Measurements from ENCODE around the gene CUEDC1.
"Not testable (repeated sequence)": the region's sequence is repeated elsewhere in the genome, so short reads cannot be mapped to it uniquely, and the experiment has no call there.

Gene CUEDC1

GRCh38 chr17:57852092-57852954 lies 102.9 kb downstream of the CUEDC1 start:
- no peak overlapping the region for H3K9ac ChIP-seq (ENCODE audit: low read depth, low read length)
- H3K4me3 ChIP-seq (ENCODE audit: low read depth, low read length): no peak overlapping the region
- no peaks in the 10 kb centered on the region for H3K9me3 ChIP-seq (ENCODE audit: control insufficient read depth, insufficient read depth, low read length)
- H3K36me3 ChIP-seq (ENCODE audit: control insufficient read depth, insufficient read depth, low read length): peaks cover 14% of the 10 kb centered on the region; the same call in 1 of the 2 replicates
- H3K27ac ChIP-seq (ENCODE audit: low read depth, low read length): peak overlapping the region; percentile 47
- peaks cover 20% of the 10 kb centered on the region for H3K4me1 ChIP-seq (ENCODE audit: control insufficient read depth, insufficient read depth, low read length)
- H3K27me3 ChIP-seq (ENCODE audit: control insufficient read depth, insufficient read depth, low read length): no peaks in the 10 kb centered on the region

- Histone ChIP-seq H3K27ac (ENCODE audit: low read depth, low read length) (peak within 1 kb of the TSS; percentile 81), H3K9ac (ENCODE audit: low read depth, low read length) (peak within 1 kb of the TSS; percentile 66), H3K4me3 (ENCODE audit: low read depth, low read length) (peak within 1 kb of the TSS; percentile 95)
Observed at GRCh38 chr17:57849874-57850754, 105.1 kb downstream of the CUEDC1 start, which contains the start of gene MRPS23. MRPS23 (minus strand) TSS chr17:57850044; CDS start chr17:57850010, 34 bp downstream.

GRCh38 chr17:57849163-57849873 lies 105.9 kb downstream of the CUEDC1 start:
- H3K27ac ChIP-seq (ENCODE audit: low read depth, low read length): peak overlapping the region; percentile 73
- H3K4me1 ChIP-seq (ENCODE audit: control insufficient read depth, insufficient read depth, low read length): peaks cover 20% of the 10 kb centered on the region
- H3K27me3 ChIP-seq (ENCODE audit: control insufficient read depth, insufficient read depth, low read length): no peaks in the 10 kb centered on the region
- peak overlapping the region; percentile 95 for H3K4me3 ChIP-seq (ENCODE audit: low read depth, low read length)
- H3K36me3 ChIP-seq (ENCODE audit: control insufficient read depth, insufficient read depth, low read length): peaks cover 25% of the 10 kb centered on the region
- H3K9ac ChIP-seq (ENCODE audit: low read depth, low read length): peak overlapping the region; percentile 66
- H3K9me3 ChIP-seq (ENCODE audit: control insufficient read depth, insufficient read depth, low read length): no peaks in the 10 kb centered on the region

More at GRCh38 chr17:57849874-57850754, 105.1 kb downstream of the CUEDC1 start, which contains the start of gene MRPS23:
- Histone ChIP-seq H3K4me1 (ENCODE audit: control insufficient read depth, insufficient read depth, low read length) (peaks cover 20% of the 10 kb centered on the region), H3K9me3 (ENCODE audit: control insufficient read depth, insufficient read depth, low read length) (no peaks in the 10 kb centered on the region), H3K36me3 (ENCODE audit: control insufficient read depth, insufficient read depth, low read length) (peaks cover 21% of the 10 kb centered on the region), H3K27me3 (ENCODE audit: control insufficient read depth, insufficient read depth, low read length) (no peaks in the 10 kb centered on the region)

GRCh38 chr17:57846056-57846945 lies 108.9 kb downstream of the CUEDC1 start:
- H3K4me1 ChIP-seq (ENCODE audit: control insufficient read depth, insufficient read depth, low read length): peaks cover 12% of the 10 kb centered on the region
- H3K27me3 ChIP-seq (ENCODE audit: control insufficient read depth, insufficient read depth, low read length); H3K4me3 ChIP-seq (ENCODE audit: low read depth, low read length); H3K27ac ChIP-seq (ENCODE audit: low read depth, low read length); H3K9me3 ChIP-seq (ENCODE audit: control insufficient read depth, insufficient read depth, low read length); H3K9ac ChIP-seq (ENCODE audit: low read depth, low read length): not testable (repeated sequence)
- H3K36me3 ChIP-seq (ENCODE audit: control insufficient read depth, insufficient read depth, low read length): peaks cover 33% of the 10 kb centered on the region

GRCh38 chr17:57842280-57842679 lies 112.9 kb downstream of the CUEDC1 start:
- Histone ChIP-seq H3K9ac (ENCODE audit: low read depth, low read length) (no peak overlapping the region), H3K36me3 (ENCODE audit: control insufficient read depth, insufficient read depth, low read length) (peaks cover 48% of the 10 kb centered on the region), H3K27me3 (ENCODE audit: control insufficient read depth, insufficient read depth, low read length) (no peaks in the 10 kb centered on the region), H3K4me3 (ENCODE audit: low read depth, low read length) (no peak overlapping the region), H3K27ac (ENCODE audit: low read depth, low read length) (no peak overlapping the region), H3K4me1 (ENCODE audit: control insufficient read depth, insufficient read depth, low read length) (no peaks in the 10 kb centered on the region), H3K9me3 (ENCODE audit: control insufficient read depth, insufficient read depth, low read length) (no peaks in the 10 kb centered on the region)

GRCh38 chr17:57839571-57839923 lies 115.7 kb downstream of the CUEDC1 start:
- H3K36me3 ChIP-seq (ENCODE audit: control insufficient read depth, insufficient read depth, low read length): peaks cover 38% of the 10 kb centered on the region
- no peak overlapping the region for H3K4me3 ChIP-seq (ENCODE audit: low read depth, low read length)
- no peak overlapping the region for H3K27ac ChIP-seq (ENCODE audit: low read depth, low read length)
- H3K27me3 ChIP-seq (ENCODE audit: control insufficient read depth, insufficient read depth, low read length): no peaks in the 10 kb centered on the region
- H3K9ac ChIP-seq (ENCODE audit: low read depth, low read length): no peak overlapping the region
- H3K9me3 ChIP-seq (ENCODE audit: control insufficient read depth, insufficient read depth, low read length): no peaks in the 10 kb centered on the region
- no peaks in the 10 kb centered on the region for H3K4me1 ChIP-seq (ENCODE audit: control insufficient read depth, insufficient read depth, low read length)

- Histone ChIP-seq H3K9ac (ENCODE audit: low read depth, low read length) (no peak overlapping the region), H3K9me3 (ENCODE audit: control insufficient read depth, insufficient read depth, low read length) (no peaks in the 10 kb centered on the region), H3K36me3 (ENCODE audit: control insufficient read depth, insufficient read depth, low read length) (peaks cover 38% of the 10 kb centered on the region), H3K4me1 (ENCODE audit: control insufficient read depth, insufficient read depth, low read length) (no peaks in the 10 kb centered on the region), H3K27ac (ENCODE audit: low read depth, low read length) (no peak overlapping the region), H3K27me3 (ENCODE audit: control insufficient read depth, insufficient read depth, low read length) (no peaks in the 10 kb centered on the region), H3K4me3 (ENCODE audit: low read depth, low read length) (no peak overlapping the region)
Observed at GRCh38 chr17:57838857-57839570, 116.2 kb downstream of the CUEDC1 start.

GRCh38 chr17:57838453-57838852 lies 116.8 kb downstream of the CUEDC1 start:
- Histone ChIP-seq H3K9ac (ENCODE audit: low read depth, low read length) (no peak overlapping the region), H3K4me1 (ENCODE audit: control insufficient read depth, insufficient read depth, low read length) (peaks cover 5% of the 10 kb centered on the region; the same call in 1 of the 2 replicates), H3K27ac (ENCODE audit: low read depth, low read length) (no peak overlapping the region), H3K27me3 (ENCODE audit: control insufficient read depth, insufficient read depth, low read length) (no peaks in the 10 kb centered on the region), H3K4me3 (ENCODE audit: low read depth, low read length) (no peak overlapping the region), H3K36me3 (ENCODE audit: control insufficient read depth, insufficient read depth, low read length) (peaks cover 38% of the 10 kb centered on the region), H3K9me3 (ENCODE audit: control insufficient read depth, insufficient read depth, low read length) (no peaks in the 10 kb centered on the region)

DNA sequence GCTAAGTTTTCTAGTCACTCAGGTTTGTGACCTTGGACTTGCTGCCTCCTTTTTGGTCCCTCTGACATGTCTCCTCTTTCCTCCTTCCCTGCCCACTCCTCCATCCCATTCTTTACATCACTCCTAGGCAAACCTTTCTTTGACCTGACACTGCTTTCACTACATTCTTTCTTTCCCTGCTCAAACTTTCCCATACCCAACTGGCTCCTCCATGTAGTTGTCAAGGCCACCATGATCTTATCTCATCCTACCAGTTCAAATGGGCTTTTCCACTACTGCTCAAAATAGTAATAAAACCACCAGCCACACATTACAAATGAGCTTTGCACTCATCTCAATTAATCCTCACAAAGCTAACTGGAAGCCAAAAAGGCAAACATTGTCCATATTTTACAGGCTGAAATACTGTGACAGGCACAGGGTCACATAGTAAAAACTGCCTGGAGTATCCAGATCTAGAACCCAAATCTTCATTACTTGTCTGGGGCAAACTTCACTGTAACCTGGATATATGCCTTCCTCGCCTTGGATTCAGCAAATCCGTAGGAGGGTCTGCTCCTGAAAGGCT lies 119.8 kb downstream of the CUEDC1 start:
- Histone ChIP-seq H3K27me3 (ENCODE audit: control insufficient read depth, insufficient read depth, low read length) (no peaks in the 10 kb centered on the region), H3K4me3 (ENCODE audit: low read depth, low read length) (no peak overlapping the region), H3K27ac (ENCODE audit: low read depth, low read length) (no peak overlapping the region), H3K36me3 (ENCODE audit: control insufficient read depth, insufficient read depth, low read length) (peaks cover 21% of the 10 kb centered on the region), H3K4me1 (ENCODE audit: control insufficient read depth, insufficient read depth, low read length) (peaks cover 13% of the 10 kb centered on the region), H3K9me3 (ENCODE audit: control insufficient read depth, insufficient read depth, low read length) (no peaks in the 10 kb centered on the region), H3K9ac (ENCODE audit: low read depth, low read length) (no peak overlapping the region)

Data from HUES48 (cell line).